Nephron progenitor cell (in vitro differentiated cells): ENCODE results near the gene MYO3B.

Experiments
- DNase-seq: peaks from one replicate; pipeline ENCODE4 v3.0.0; 2021
- H3K27ac Mint-ChIP-seq: 2 replicates; pipeline ENCODE4 v1.8.0; 2021; ENCODE audit warnings: mild to moderate bottlenecking, moderate library complexity, mixed read lengths
- H3K27me3 Mint-ChIP-seq: 2 replicates; pipeline ENCODE4 v1.8.0; 2021; ENCODE audit warnings: mild to moderate bottlenecking, low read depth, mixed read lengths; ENCODE audit not compliant: poor library complexity
- H3K36me3 Mint-ChIP-seq: 2 replicates; pipeline ENCODE4 v1.8.0; 2021; ENCODE audit warnings: low read depth, mixed read lengths
- H3K4me1 Mint-ChIP-seq: 2 replicates; pipeline ENCODE4 v1.8.0; 2021; ENCODE audit warnings: mixed read lengths
- H3K4me3 Mint-ChIP-seq: 2 replicates; pipeline ENCODE4 v1.8.0; 2021; ENCODE audit warnings: mild to moderate bottlenecking, moderate library complexity, mixed read lengths
- H3K9me3 Mint-ChIP-seq: 2 replicates; pipeline ENCODE4 v1.8.0; 2021; ENCODE audit warnings: mild to moderate bottlenecking, moderate library complexity, mixed read lengths
- TF ChIP-seq, protein P1 (sequence below): fragments of 200-600 bp; sonication (generic); IDR thresholded peaks from 2 replicates; pipeline ENCODE4 v1.5.0; 2021; ENCODE audit warnings: antibody characterized with exemption

MYO3B gene

DNA sequence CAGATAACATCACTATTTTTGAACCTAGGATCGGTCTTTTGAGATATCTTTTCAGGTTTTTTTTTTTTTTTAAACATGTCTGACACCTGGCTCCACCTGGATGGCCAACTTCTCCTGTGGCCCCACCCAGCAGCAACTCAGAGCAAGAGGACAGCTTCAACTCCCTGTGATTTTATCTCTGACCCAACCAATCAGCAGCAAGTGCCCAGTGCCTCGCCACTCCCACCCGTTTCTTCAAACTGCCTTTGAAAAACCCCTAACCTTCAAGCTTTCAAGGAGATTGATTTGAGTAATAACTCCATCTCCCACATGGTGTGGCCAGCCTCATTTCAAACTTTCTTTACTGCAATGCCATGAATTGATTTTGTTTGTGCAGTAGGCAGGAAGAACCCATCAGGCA lies 19.0 kb downstream of the MYO3B start:
- DNase-seq, result no peak
- Mint-ChIP-seq H3K36me3 (no peaks in the 10 kb centered on the region), H3K27ac (no peak overlapping the region), H3K9me3 (no peaks in the 10 kb centered on the region), H3K4me1 (peaks cover 11% of the 10 kb centered on the region), H3K4me3 (no peak overlapping the region), H3K27me3 (no peaks in the 10 kb centered on the region)
- TF ChIP-seq, protein P1, sequence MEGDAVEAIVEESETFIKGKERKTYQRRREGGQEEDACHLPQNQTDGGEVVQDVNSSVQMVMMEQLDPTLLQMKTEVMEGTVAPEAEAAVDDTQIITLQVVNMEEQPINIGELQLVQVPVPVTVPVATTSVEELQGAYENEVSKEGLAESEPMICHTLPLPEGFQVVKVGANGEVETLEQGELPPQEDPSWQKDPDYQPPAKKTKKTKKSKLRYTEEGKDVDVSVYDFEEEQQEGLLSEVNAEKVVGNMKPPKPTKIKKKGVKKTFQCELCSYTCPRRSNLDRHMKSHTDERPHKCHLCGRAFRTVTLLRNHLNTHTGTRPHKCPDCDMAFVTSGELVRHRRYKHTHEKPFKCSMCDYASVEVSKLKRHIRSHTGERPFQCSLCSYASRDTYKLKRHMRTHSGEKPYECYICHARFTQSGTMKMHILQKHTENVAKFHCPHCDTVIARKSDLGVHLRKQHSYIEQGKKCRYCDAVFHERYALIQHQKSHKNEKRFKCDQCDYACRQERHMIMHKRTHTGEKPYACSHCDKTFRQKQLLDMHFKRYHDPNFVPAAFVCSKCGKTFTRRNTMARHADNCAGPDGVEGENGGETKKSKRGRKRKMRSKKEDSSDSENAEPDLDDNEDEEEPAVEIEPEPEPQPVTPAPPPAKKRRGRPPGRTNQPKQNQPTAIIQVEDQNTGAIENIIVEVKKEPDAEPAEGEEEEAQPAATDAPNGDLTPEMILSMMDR, result no peak

DNA sequence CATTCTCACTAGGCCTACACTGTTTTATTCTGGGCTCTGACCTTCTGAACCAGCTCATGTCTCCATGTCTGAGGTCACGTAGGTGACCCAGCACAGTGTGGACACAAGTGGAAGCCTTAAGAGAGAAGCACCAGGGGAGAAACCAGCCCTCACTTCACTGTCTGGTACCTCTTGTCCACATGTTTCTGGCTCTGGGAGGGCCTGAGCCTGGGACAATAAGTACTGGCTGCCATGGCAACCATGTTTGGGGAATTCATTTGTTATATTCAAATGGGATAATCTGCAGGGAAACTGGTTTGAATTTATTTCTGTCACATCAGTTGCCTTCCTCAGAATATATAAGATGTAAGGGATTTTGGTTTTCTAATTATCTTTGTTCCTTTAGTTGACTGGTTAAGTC lies 23.3 kb downstream of the MYO3B start:
- Mint-ChIP-seq H3K9me3 (no peaks in the 10 kb centered on the region), H3K36me3 (no peaks in the 10 kb centered on the region), H3K4me3 (no peak overlapping the region)

GRCh38 chr2:170201734-170202393 lies 23.9 kb downstream of the MYO3B start:
- peaks cover 3% of the 10 kb centered on the region for H3K9me3 Mint-ChIP-seq
- peaks cover 11% of the 10 kb centered on the region for H3K4me1 Mint-ChIP-seq
- no peak overlapping the region for H3K27ac Mint-ChIP-seq
- H3K36me3 Mint-ChIP-seq, result no peaks in the 10 kb centered on the region
- no peak for DNase-seq
- H3K4me3 Mint-ChIP-seq, result no peak overlapping the region
- peaks cover 2% of the 10 kb centered on the region for H3K27me3 Mint-ChIP-seq
- TF ChIP-seq, protein P1, result no peak

More for the DNA sequence above, 23.3 kb downstream of the MYO3B start:
- DNase-seq, result no peak
- Mint-ChIP-seq H3K27ac (no peak overlapping the region), H3K4me1 (peaks cover 11% of the 10 kb centered on the region), H3K27me3 (peaks cover 2% of the 10 kb centered on the region)
- TF ChIP-seq, protein P1, result no peak

DNA sequence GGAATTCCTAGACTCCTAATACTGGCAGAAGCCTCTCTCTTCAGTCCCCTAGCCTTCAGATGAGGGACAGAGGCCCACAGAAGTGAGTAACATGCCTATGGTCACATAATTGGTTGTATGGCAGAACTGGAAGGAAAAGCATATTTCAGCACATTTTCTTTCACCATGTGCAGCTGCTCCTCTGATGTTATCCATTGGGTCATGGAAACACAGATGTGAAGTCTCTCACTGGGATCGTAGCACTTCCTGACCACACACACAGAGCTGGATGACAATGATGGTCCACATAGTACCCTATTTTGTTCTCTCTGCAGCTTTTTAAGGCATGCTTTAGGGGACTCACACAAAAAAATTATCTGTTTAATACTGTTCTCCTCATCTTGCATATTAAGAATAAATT lies 24.5 kb downstream of the MYO3B start:
- TF ChIP-seq, protein P1, result no peak
- no peak overlapping the region for H3K27ac Mint-ChIP-seq
- H3K27me3 Mint-ChIP-seq, result peaks cover 2% of the 10 kb centered on the region
- peaks cover 8% of the 10 kb centered on the region for H3K9me3 Mint-ChIP-seq
- peaks cover 4% of the 10 kb centered on the region for H3K36me3 Mint-ChIP-seq
- H3K4me1 Mint-ChIP-seq, result peaks cover 11% of the 10 kb centered on the region
- no peak for DNase-seq
- no peak overlapping the region for H3K4me3 Mint-ChIP-seq

GRCh38 chr2:170204298-170204951 lies 26.5 kb downstream of the MYO3B start:
- Mint-ChIP-seq H3K27ac (no peak overlapping the region), H3K27me3 (peaks cover 2% of the 10 kb centered on the region), H3K4me3 (no peak overlapping the region), H3K36me3 (peaks cover 5% of the 10 kb centered on the region), H3K4me1 (peaks cover 11% of the 10 kb centered on the region), H3K9me3 (peaks cover 10% of the 10 kb centered on the region)
- TF ChIP-seq, protein P1, result no peak
- DNase-seq, result no peak

DNA sequence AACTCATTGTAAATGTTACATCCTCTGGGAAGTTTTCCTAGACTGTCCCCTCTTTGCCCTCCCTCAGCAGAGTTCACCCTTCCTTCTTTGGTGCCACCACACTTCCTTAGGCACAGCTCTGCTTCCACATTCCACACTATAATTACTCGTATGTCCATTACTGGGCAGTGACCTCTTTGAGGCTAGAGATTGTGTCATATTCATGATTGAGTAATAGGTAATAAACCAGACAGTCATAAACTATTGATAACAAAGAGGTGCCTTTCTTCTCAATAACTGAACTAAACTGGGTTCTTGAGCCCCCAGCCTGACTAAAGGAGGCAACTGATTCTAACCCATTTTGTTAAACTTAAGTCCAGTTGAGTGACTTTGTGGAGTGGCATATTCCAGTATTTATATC lies 28.3 kb downstream of the MYO3B start:
- Mint-ChIP-seq H3K36me3 (peaks cover 5% of the 10 kb centered on the region), H3K4me1 (peaks cover 1% of the 10 kb centered on the region)

More for the DNA sequence above, 28.3 kb downstream of the MYO3B start:
- Mint-ChIP-seq H3K27me3 (peaks cover 2% of the 10 kb centered on the region), H3K9me3 (peaks cover 20% of the 10 kb centered on the region), H3K4me3 (no peak overlapping the region), H3K27ac (no peak overlapping the region)
- TF ChIP-seq, protein P1, result no peak
- no peak for DNase-seq
